Left cardiac atrium (tissue), 4 donors: ENCODE data around the gene SLC22A13. TPM values are rescaled to one million over a fixed set of nuclear protein-coding genes. Genes with fewer than 3 reads are reported as not detected.
"Not testable (repeated sequence)": the region's sequence is repeated elsewhere in the genome, so short reads cannot be mapped to it uniquely, and the experiment has no call there.

Experiments
- ATAC-seq, 2 donors: fragments of 200-7000 bp; cut with Tn5 transposase; one replicate each; pipeline ENCODE4 v1.9.1; 2020; ENCODE audit warnings: mild to moderate bottlenecking in 2 of 2, moderate library complexity in 2 of 2
- DNase-seq: peaks from one replicate; pipeline ENCODE4 v3.0.0-alpha.2; 2020
- intact Hi-C, 2 donors: fragments of 100-400 bp; cut with DNase I; formaldehyde crosslinking; loops; one replicate each; pipeline versions ENCODE4 v1.14.1 to v1.15.1; 2022 to 2023
- total RNA-seq, 2 donors: library from RNA; stranded (reverse); fragmentation: NEBNext Ultra II Directional; extraction: Animal tissue kit (Norgen Biotek cat#: 25700); gene quantifications; one replicate each; pipeline ENCODE4 v1.2.1, GENCODE V29; 2021
- donor health status: DM: no; HTN: yes; CAD: no.
- donor health status: DM: no; HTN: yes; CAD: no; lungs with severe emphysema.
- donor health status: DM: yes; HTN: yes; CAD: no.
- donor health status: Dilated cardiomyopathy.

The SLC22A13 gene
- total RNA-seq, 2 donors from 2014 or later = 0.18 to 0.21 TPM

DNA sequence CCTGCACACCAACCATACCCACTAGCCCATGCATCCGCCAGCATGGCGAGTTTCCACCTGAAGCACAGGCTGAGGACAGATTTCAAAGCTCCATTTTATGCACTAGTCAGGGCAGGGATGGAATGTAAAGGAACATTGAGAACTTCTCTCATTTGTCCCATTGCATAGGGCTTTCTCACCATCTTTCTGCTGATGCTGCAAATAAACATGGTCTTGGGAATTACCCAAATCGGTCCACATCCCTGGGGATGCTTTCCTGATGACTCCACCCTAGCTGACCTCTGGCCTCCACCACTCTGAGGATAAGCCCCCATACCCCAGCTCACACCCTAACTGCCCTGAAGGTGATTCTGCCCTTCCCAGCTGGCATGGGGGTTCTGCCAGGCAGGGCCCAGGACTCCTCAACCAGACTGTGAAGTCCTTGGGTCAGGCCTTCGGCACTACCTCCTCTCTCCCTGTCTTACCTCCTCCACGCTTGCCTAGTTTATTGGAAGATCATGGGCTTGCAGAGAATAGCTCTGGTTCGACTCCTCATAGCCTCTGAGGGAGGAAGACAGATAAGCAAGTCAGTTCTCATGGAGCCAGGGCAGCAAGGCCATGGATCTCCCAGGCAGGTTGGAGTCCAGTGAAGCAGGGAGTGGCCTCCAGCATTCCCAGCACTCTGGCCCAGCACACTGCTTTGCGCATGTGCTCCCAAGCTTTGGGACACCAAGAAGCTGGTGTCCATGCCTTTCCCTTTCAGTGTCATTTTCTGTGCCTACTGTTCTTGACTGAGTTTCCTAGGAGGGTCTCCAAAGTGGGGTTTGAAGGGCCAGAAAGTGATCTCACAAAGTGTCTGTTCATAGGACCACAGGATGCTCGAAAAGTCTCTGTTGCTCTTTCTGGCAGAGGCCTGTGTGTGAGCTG lies 53.4 kb downstream of the SLC22A13 start:
- intact Hi-C loops = no loop called here

GRCh38 chr3:38320638-38321037 lies 55.0 kb downstream of the SLC22A13 start:
- intact Hi-C loops, ATAC-seq, DNase-seq: not testable (repeated sequence)

More for the DNA sequence above, 53.4 kb downstream of the SLC22A13 start:
- ATAC-seq = no peak
- no peak for DNase-seq

DNA sequence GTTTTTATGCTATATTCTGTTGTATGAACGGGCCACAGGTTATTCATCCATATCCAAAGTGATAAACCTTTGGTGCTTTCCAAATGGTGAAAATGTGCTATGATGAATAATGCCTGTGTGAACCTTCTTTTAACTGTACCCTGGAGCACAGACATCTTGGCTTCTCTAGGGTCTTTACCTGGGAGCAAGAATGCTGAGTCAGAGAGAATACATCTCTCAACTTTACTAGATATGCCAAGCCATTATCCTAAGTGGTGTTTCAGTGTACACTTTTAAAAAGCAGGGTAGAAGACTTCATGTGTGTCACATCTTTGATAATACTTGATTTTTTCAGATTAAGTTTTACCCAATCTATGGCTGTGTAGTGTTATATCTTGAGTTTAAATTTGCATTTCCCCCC lies 57.4 kb downstream of the SLC22A13 start:
- no peak for ATAC-seq
- intact Hi-C loops = no loop called here
- DNase-seq = no peak

GRCh38 chr3:38325256-38325655 lies 59.6 kb downstream of the SLC22A13 start:
- ATAC-seq = no peak
- intact Hi-C loops = no loop called here
- no peak for DNase-seq

- intact Hi-C loops = no loop called here
- DNase-seq (no peak), ATAC-seq (no peak)
These were observed 61.9 kb downstream of the SLC22A13 start for GRCh38 chr3:38327335-38328009.

Other genes with a start within 250 kb of the SLC22A13 start
- 10 to 100 TPM; 10.8 to 12.3 TPM for gene PLCD1, start 236.2 kb upstream of the SLC22A13 start, total RNA-seq
- under 1 TPM; 0.29 to 0.82 TPM for gene DLEC1, start 226.6 kb upstream of the SLC22A13 start, total RNA-seq
- gene ACAA1, start 128.7 kb upstream of the SLC22A13 start, total RNA-seq = 10 to 100 TPM; 73.8 to 80.8 TPM
- 10 to 100 TPM; 10.8 to 19.0 TPM for gene MYD88, start 127.2 kb upstream of the SLC22A13 start, total RNA-seq
- gene OXSR1, start 100.3 kb upstream of the SLC22A13 start, total RNA-seq = 10 to 100 TPM; 21.4 to 35.2 TPM
- under 1 TPM; 0.09 to 0.13 TPM for gene SLC22A14, start 16.5 kb downstream of the SLC22A13 start, total RNA-seq
- 1 to 10 TPM; 1.6 TPM for gene XYLB, start 81.0 kb downstream of the SLC22A13 start, total RNA-seq
- gene ACVR2B, start 188.1 kb downstream of the SLC22A13 start, total RNA-seq = 1 to 10 TPM; 4.8 to 6.6 TPM
- 10 to 100 TPM; 17.8 to 20.5 TPM for gene EXOG, start 230.5 kb downstream of the SLC22A13 start, total RNA-seq